ENCODE data around the gene FAM186B. TPM values are rescaled to one million over a fixed set of nuclear protein-coding genes. Genes with fewer than 3 reads are reported as not detected.

The FAM186B gene
- total RNA-seq, 1 donor = 0.84 TPM

- Histone ChIP-seq H3K4me1 (ENCODE audit: insufficient read depth, low read length) (peaks cover 47% of the 10 kb centered on the region), H3K4me3 (ENCODE audit: low read length) (peak overlapping the region; percentile 86), H3K9me3 (ENCODE audit: low read depth, low read length) (no peaks in the 10 kb centered on the region), H3K27me3 (ENCODE audit: insufficient read depth, low read length) (no peaks in the 10 kb centered on the region)
Measured at GRCh38 chr12:49568442-49569162, 36.8 kb downstream of the FAM186B start.

GRCh38 chr12:49567611-49568441, 37.6 kb downstream of the FAM186B start, which contains the start of gene MCRS1:
TSS of gene MCRS1 (minus strand) at chr12:49568142. CDS start at chr12:49566731, 1,411 bp downstream.
- Histone ChIP-seq H3K4me1 (ENCODE audit: insufficient read depth, low read length) (peaks cover 47% of the 10 kb centered on the region), H3K9me3 (ENCODE audit: low read depth, low read length) (no peaks in the 10 kb centered on the region), H3K27me3 (ENCODE audit: insufficient read depth, low read length) (no peaks in the 10 kb centered on the region), H3K4me3 (ENCODE audit: low read length) (peak within 1 kb of the TSS; percentile 86)

GRCh38 chr12:49567302-49567610, 38.2 kb downstream of the FAM186B start:
- Histone ChIP-seq H3K4me1 (ENCODE audit: insufficient read depth, low read length) (peaks cover 47% of the 10 kb centered on the region), H3K4me3 (ENCODE audit: low read length) (peak overlapping the region; percentile 86), H3K27me3 (ENCODE audit: insufficient read depth, low read length) (no peaks in the 10 kb centered on the region), H3K9me3 (ENCODE audit: low read depth, low read length) (no peaks in the 10 kb centered on the region)

GRCh38 chr12:49566361-49566760, 39.1 kb downstream of the FAM186B start:
- Histone ChIP-seq H3K9me3 (ENCODE audit: low read depth, low read length) (no peaks in the 10 kb centered on the region), H3K4me3 (ENCODE audit: low read length) (no peak overlapping the region), H3K4me1 (ENCODE audit: insufficient read depth, low read length) (peaks cover 47% of the 10 kb centered on the region), H3K27me3 (ENCODE audit: insufficient read depth, low read length) (no peaks in the 10 kb centered on the region)

- H3K9me3 ChIP-seq (ENCODE audit: low read depth, low read length) = no peaks in the 10 kb centered on the region
- peaks cover 47% of the 10 kb centered on the region for H3K4me1 ChIP-seq (ENCODE audit: insufficient read depth, low read length)
- no peak overlapping the region for H3K4me3 ChIP-seq (ENCODE audit: low read length)
- no peaks in the 10 kb centered on the region for H3K27me3 ChIP-seq (ENCODE audit: insufficient read depth, low read length)
Measured at GRCh38 chr12:49565406-49566265, 39.8 kb downstream of the FAM186B start.

GRCh38 chr12:49564686-49565405, 40.6 kb downstream of the FAM186B start:
- Histone ChIP-seq H3K9me3 (ENCODE audit: low read depth, low read length) (no peaks in the 10 kb centered on the region), H3K4me3 (ENCODE audit: low read length) (no peak overlapping the region), H3K27me3 (ENCODE audit: insufficient read depth, low read length) (no peaks in the 10 kb centered on the region), H3K4me1 (ENCODE audit: insufficient read depth, low read length) (peaks cover 44% of the 10 kb centered on the region)

- no peak overlapping the region for H3K4me3 ChIP-seq (ENCODE audit: low read length)
- peaks cover 41% of the 10 kb centered on the region for H3K4me1 ChIP-seq (ENCODE audit: insufficient read depth, low read length)
- H3K9me3 ChIP-seq (ENCODE audit: low read depth, low read length) = no peaks in the 10 kb centered on the region
- no peaks in the 10 kb centered on the region for H3K27me3 ChIP-seq (ENCODE audit: insufficient read depth, low read length)
Measured at GRCh38 chr12:49563951-49564685, 41.3 kb downstream of the FAM186B start.

- H3K4me1 ChIP-seq (ENCODE audit: insufficient read depth, low read length) = peaks cover 34% of the 10 kb centered on the region
Measured at GRCh38 chr12:49562831-49563230, 42.6 kb downstream of the FAM186B start.

GRCh38 chr12:49562233-49562632, 43.2 kb downstream of the FAM186B start:
- Histone ChIP-seq H3K27me3 (ENCODE audit: insufficient read depth, low read length) (no peaks in the 10 kb centered on the region), H3K4me3 (ENCODE audit: low read length) (no peak overlapping the region), H3K9me3 (ENCODE audit: low read depth, low read length) (no peaks in the 10 kb centered on the region), H3K4me1 (ENCODE audit: insufficient read depth, low read length) (peaks cover 31% of the 10 kb centered on the region)

More at GRCh38 chr12:49562831-49563230, 42.6 kb downstream of the FAM186B start:
- no peaks in the 10 kb centered on the region for H3K27me3 ChIP-seq (ENCODE audit: insufficient read depth, low read length)
- no peaks in the 10 kb centered on the region for H3K9me3 ChIP-seq (ENCODE audit: low read depth, low read length)
- no peak overlapping the region for H3K4me3 ChIP-seq (ENCODE audit: low read length)

GRCh38 chr12:49560695-49561094, 44.7 kb downstream of the FAM186B start:
- Histone ChIP-seq H3K4me1 (ENCODE audit: insufficient read depth, low read length) (peaks cover 18% of the 10 kb centered on the region), H3K9me3 (ENCODE audit: low read depth, low read length) (no peaks in the 10 kb centered on the region), H3K4me3 (ENCODE audit: low read length) (no peak overlapping the region), H3K27me3 (ENCODE audit: insufficient read depth, low read length) (no peaks in the 10 kb centered on the region)

GRCh38 chr12:49559011-49559675, 46.3 kb downstream of the FAM186B start:
- Histone ChIP-seq H3K4me1 (ENCODE audit: insufficient read depth, low read length) (peaks cover 2% of the 10 kb centered on the region), H3K4me3 (ENCODE audit: low read length) (no peak overlapping the region), H3K27me3 (ENCODE audit: insufficient read depth, low read length) (no peaks in the 10 kb centered on the region), H3K9me3 (ENCODE audit: low read depth, low read length) (no peaks in the 10 kb centered on the region)

- no peak overlapping the region for H3K4me3 ChIP-seq (ENCODE audit: low read length)
- H3K9me3 ChIP-seq (ENCODE audit: low read depth, low read length) = no peaks in the 10 kb centered on the region
- H3K4me1 ChIP-seq (ENCODE audit: insufficient read depth, low read length) = no peaks in the 10 kb centered on the region
- H3K27me3 ChIP-seq (ENCODE audit: insufficient read depth, low read length) = no peaks in the 10 kb centered on the region
Measured at GRCh38 chr12:49558526-49558925, 46.9 kb downstream of the FAM186B start.

- Histone ChIP-seq H3K4me3 (ENCODE audit: low read length) (no peak overlapping the region), H3K27me3 (ENCODE audit: insufficient read depth, low read length) (no peaks in the 10 kb centered on the region)
Measured at GRCh38 chr12:49557917-49558215, 47.6 kb downstream of the FAM186B start.

More at GRCh38 chr12:49557917-49558215, 47.6 kb downstream of the FAM186B start:
- H3K9me3 ChIP-seq (ENCODE audit: low read depth, low read length) = no peaks in the 10 kb centered on the region
- H3K4me1 ChIP-seq (ENCODE audit: insufficient read depth, low read length) = no peaks in the 10 kb centered on the region

Measured in mononuclear cell (primary cell).